Stimulated activated naive B cell treated with anti-CD40 and anti-IgM and Interleukin-4, amounts not matched to agents 10 μg/mL and 1 μg/mL and 100 μg/mL, for 72 hours (primary cell): ENCODE data around the gene TRAK2.
"Not testable (repeated sequence)": the region's sequence is repeated elsewhere in the genome, so short reads cannot be mapped to it uniquely, and the experiment has no call there.

Source experiments
- ATAC-seq, 2 donors: fragments of 150-1000 bp; cut with Tn5 transposase; replicated peaks; 2 replicates each; pipeline ENCODE4 v1.10.0; 2021; ENCODE audit warnings: moderate library complexity in 1 of 2
- DNase-seq: peaks from one replicate; pipeline ENCODE4 v3.0.0; 2021
- H3K27ac Mint-ChIP-seq: one replicate; pipeline ENCODE4 v1.8.0; 2022; ENCODE audit warnings: mild to moderate bottlenecking, mixed read lengths
- H3K27me3 Mint-ChIP-seq, 2 donors: one replicate each; pipeline ENCODE4 v1.8.0; 2022; ENCODE audit warnings: mixed read lengths in 2 of 2
- H3K36me3 Mint-ChIP-seq, 2 donors: one replicate each; pipeline ENCODE4 v1.8.0; 2022; ENCODE audit warnings: mixed read lengths in 2 of 2, mild to moderate bottlenecking in 1 of 2
- H3K4me1 Mint-ChIP-seq, 2 donors: one replicate each; pipeline ENCODE4 v1.8.0; 2022; ENCODE audit warnings: mixed read lengths in 2 of 2, mild to moderate bottlenecking in 1 of 2
- H3K4me3 Mint-ChIP-seq, 2 donors: one replicate each; pipeline ENCODE4 v1.8.0; 2022; ENCODE audit warnings: mild to moderate bottlenecking in 2 of 2, mixed read lengths in 2 of 2, moderate library complexity in 1 of 2
- H3K9me3 Mint-ChIP-seq, 2 donors: one replicate each; pipeline ENCODE4 v1.8.0; 2022; ENCODE audit warnings: mixed read lengths in 2 of 2, mild to moderate bottlenecking in 1 of 2

TRAK2 gene

GRCh38 chr2:201451292-201452057 lies at the start of gene TRAK2, which contains the start of gene STRADB:
TRAK2 (minus strand) TSS chr2:201451458; CDS start chr2:201420507, 30,951 bp downstream.
STRADB (plus strand) TSS chr2:201451740; CDS start chr2:201454841, 3,101 bp downstream.
- H3K27me3 Mint-ChIP-seq: no peaks in the 10 kb centered on the region
- peaks cover 4 to 14% of the 10 kb centered on the region in 2 donors for H3K36me3 Mint-ChIP-seq
- peak within 1 kb of the TSS; percentile 99 for H3K27ac Mint-ChIP-seq
- H3K4me1 Mint-ChIP-seq: peaks cover 17 to 38% of the 10 kb centered on the region in 2 donors
- no peaks in the 10 kb centered on the region for H3K9me3 Mint-ChIP-seq
- H3K4me3 Mint-ChIP-seq: peak within 1 kb of the TSS; percentile 97 to 100
- ATAC-seq (peak; percentile 91 to 93), DNase-seq (peak; percentile 96)

DNA sequence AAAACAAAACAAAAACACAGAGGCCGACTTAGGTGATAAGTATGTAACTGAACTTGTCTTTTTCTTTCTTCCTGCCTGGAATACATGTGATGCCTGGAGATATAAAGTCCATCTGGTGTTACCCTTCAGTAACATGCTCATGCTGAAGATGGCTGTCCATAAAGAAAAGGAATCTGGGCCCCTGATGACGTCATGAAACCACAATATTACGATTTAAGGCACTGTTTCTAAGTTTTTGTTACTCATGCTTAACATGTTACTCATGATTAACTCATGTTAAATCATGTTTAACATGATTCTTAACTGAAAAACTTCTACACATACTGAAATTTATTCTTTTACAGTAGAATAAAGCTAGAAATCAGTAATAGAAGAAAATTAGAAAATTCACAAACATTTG lies 49.3 kb upstream of the TRAK2 start:
- H3K36me3 Mint-ChIP-seq: peaks cover 16 to 27% of the 10 kb centered on the region in 2 donors
- DNase-seq (no peak), ATAC-seq (no peak)
- no peak overlapping the region for H3K27ac Mint-ChIP-seq
- peaks cover 0 to 5% of the 10 kb centered on the region in 2 donors for H3K27me3 Mint-ChIP-seq
- H3K4me3 Mint-ChIP-seq: no peak overlapping the region
- no peaks in the 10 kb centered on the region for H3K4me1 Mint-ChIP-seq
- peaks cover 10 to 15% of the 10 kb centered on the region in 2 donors for H3K9me3 Mint-ChIP-seq

DNA sequence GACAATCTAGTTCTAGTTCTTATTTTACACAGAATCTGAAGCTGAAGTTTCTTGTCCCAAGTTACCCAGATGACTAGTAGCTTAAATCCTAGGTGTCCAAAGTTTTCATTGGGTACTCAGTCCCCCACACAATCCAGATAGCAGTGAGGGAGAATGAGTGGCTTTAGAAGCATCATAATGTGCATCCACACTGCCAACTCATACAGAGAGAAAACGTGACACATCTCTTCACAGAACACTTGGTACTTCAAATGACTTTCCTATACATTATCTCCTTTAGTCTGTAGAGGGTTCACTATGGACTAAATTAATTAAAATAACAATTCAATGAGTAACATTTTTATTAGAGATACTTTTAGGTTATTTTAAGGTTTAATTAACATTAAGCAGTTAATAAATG lies 45.5 kb upstream of the TRAK2 start:
- Mint-ChIP-seq H3K27ac (no peak overlapping the region), H3K27me3 (peaks cover 0 to 5% of the 10 kb centered on the region in 2 donors), H3K4me3 (no peak overlapping the region), H3K9me3 (no peaks in the 10 kb centered on the region), H3K36me3 (peaks cover 2 to 8% of the 10 kb centered on the region in 2 donors), H3K4me1 (no peaks in the 10 kb centered on the region)
- no peak for ATAC-seq
- no peak for DNase-seq

DNA sequence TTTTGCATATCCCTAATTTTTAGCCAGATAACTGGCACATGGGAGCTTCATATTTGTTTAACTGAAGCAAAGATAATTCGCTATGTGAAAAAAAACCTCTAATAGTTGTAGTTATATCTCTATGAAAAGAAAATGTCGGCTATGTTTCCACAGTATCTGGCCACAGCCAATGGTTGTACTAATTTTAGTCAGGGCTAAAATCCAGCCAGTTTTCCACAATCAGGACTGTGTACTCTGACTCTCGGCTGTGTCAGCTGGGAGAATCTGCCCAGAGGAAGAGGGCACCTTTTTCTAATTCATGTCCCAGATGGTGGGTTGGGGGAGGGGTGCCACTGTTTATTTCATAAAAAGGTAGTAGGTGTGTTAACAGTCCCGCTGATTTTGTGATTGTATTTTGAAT lies 39.0 kb upstream of the TRAK2 start:
- no peaks in the 10 kb centered on the region for H3K27me3 Mint-ChIP-seq
- H3K9me3 Mint-ChIP-seq: no peaks in the 10 kb centered on the region
- DNase-seq (no peak), ATAC-seq (no peak)
- H3K4me1 Mint-ChIP-seq: no peaks in the 10 kb centered on the region
- no peaks in the 10 kb centered on the region for H3K36me3 Mint-ChIP-seq
- no peak overlapping the region for H3K4me3 Mint-ChIP-seq
- H3K27ac Mint-ChIP-seq: no peak overlapping the region

DNA sequence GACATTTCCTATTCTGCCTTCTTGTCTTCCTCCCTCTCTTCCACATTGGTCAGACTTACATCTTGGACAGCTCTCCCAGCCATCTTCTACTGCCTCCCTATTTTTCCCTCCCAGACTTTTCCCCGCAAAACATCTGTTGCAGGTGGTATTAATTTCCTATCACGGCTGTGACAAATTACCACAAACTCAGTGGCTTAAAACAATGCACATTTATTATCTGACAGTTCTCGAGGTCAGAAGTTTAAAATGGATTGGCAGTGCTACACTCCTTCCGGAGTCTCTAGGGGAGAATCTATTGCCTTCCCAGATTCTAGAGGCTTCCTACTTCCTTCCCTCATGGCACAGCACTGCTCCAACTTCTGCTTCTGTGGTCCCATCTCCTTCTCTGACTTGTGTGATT lies 33.5 kb upstream of the TRAK2 start:
- Mint-ChIP-seq H3K4me1 (no peaks in the 10 kb centered on the region), H3K9me3 (peaks cover 0 to 2% of the 10 kb centered on the region in 2 donors), H3K27ac (no peak overlapping the region), H3K36me3 (peaks cover 5 to 28% of the 10 kb centered on the region in 2 donors), H3K27me3 (no peaks in the 10 kb centered on the region), H3K4me3 (no peak overlapping the region)
- DNase-seq: no peak
- ATAC-seq: no peak

- peaks cover 7 to 28% of the 10 kb centered on the region in 2 donors for H3K36me3 Mint-ChIP-seq
- H3K4me1 Mint-ChIP-seq, H3K27me3 Mint-ChIP-seq, ATAC-seq, H3K27ac Mint-ChIP-seq, DNase-seq, H3K9me3 Mint-ChIP-seq, H3K4me3 Mint-ChIP-seq: not testable (repeated sequence)
These were observed 32.5 kb upstream of the TRAK2 start for GRCh38 chr2:201483758-201484157.

DNA sequence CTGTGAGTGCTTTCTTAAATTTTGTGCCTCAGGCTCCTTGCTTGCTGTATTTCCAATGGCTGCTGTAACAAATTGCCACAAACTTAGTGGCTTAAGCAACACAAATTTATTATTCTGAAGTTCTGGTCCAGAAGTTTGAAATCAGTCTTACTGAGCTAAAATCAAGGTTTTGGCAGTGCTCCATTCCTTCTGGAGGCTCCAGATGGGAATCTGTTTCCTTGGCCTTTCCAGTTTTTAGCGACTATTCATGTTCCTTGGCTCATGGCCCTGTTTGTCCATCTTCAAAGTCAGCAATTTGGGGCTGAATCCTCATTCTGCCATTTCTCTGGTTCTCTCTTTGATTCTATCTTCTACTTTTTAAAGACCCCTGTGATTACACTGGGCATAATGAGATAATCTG lies 32.1 kb upstream of the TRAK2 start:
- H3K4me3 Mint-ChIP-seq: no peak overlapping the region
- no peak for DNase-seq
- no peaks in the 10 kb centered on the region for H3K27me3 Mint-ChIP-seq
- H3K9me3 Mint-ChIP-seq: peaks cover 0 to 2% of the 10 kb centered on the region in 2 donors
- no peaks in the 10 kb centered on the region for H3K4me1 Mint-ChIP-seq
- H3K36me3 Mint-ChIP-seq: peaks cover 11 to 32% of the 10 kb centered on the region in 2 donors
- H3K27ac Mint-ChIP-seq: no peak overlapping the region
- ATAC-seq: no peak

- Mint-ChIP-seq H3K4me3 (no peak overlapping the region), H3K27me3 (no peaks in the 10 kb centered on the region), H3K4me1 (no peaks in the 10 kb centered on the region), H3K36me3 (peaks cover 14 to 34% of the 10 kb centered on the region in 2 donors), H3K9me3 (peaks cover 0 to 2% of the 10 kb centered on the region in 2 donors), H3K27ac (no peak overlapping the region)
- DNase-seq: no peak
- ATAC-seq: no peak
These were observed 31.3 kb upstream of the TRAK2 start for GRCh38 chr2:201482543-201482942.

DNA sequence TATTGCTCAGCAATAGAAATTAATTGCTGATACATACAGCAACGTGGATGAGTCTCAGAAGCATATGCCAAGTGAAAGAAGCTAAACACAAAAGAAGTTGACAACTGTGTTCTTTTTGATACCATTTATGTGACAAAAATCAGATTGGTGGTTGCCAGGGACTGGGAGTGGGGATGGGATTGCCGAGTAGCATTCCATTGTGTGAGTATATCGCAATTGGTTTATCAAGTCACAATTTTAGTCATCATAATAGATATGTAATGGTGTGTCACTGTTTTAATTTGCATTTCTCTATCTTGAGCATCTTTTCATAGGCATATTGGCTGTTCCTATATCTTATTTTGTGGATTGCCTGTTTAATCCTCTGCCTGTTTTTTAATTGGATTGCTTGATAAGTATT lies 21.2 kb upstream of the TRAK2 start:
- ATAC-seq (no peak), DNase-seq (no peak)
- no peaks in the 10 kb centered on the region for H3K27me3 Mint-ChIP-seq
- H3K36me3 Mint-ChIP-seq: peaks cover 32 to 56% of the 10 kb centered on the region in 2 donors
- no peak overlapping the region for H3K4me3 Mint-ChIP-seq
- H3K27ac Mint-ChIP-seq: peak overlapping the region; percentile 3
- no peaks in the 10 kb centered on the region for H3K9me3 Mint-ChIP-seq
- peaks cover 0 to 3% of the 10 kb centered on the region in 2 donors for H3K4me1 Mint-ChIP-seq

GRCh38 chr2:201471732-201472393 lies 20.6 kb upstream of the TRAK2 start:
- no peak for ATAC-seq
- Mint-ChIP-seq H3K4me1 (peaks cover 0 to 3% of the 10 kb centered on the region in 2 donors), H3K27me3 (no peaks in the 10 kb centered on the region), H3K9me3 (no peaks in the 10 kb centered on the region), H3K4me3 (no peak overlapping the region), H3K27ac (peak overlapping the region; percentile 16), H3K36me3 (peaks cover 32 to 57% of the 10 kb centered on the region in 2 donors)
- DNase-seq: no peak

GRCh38 chr2:201470821-201471731 lies 19.8 kb upstream of the TRAK2 start:
- H3K36me3 Mint-ChIP-seq: peaks cover 32 to 57% of the 10 kb centered on the region in 2 donors
- no peak for DNase-seq
- no peak for ATAC-seq
- H3K27me3 Mint-ChIP-seq: no peaks in the 10 kb centered on the region
- H3K9me3 Mint-ChIP-seq: no peaks in the 10 kb centered on the region
- H3K27ac Mint-ChIP-seq: no peak overlapping the region
- H3K4me1 Mint-ChIP-seq: peaks cover 0 to 3% of the 10 kb centered on the region in 2 donors
- H3K4me3 Mint-ChIP-seq: no peak overlapping the region

DNA sequence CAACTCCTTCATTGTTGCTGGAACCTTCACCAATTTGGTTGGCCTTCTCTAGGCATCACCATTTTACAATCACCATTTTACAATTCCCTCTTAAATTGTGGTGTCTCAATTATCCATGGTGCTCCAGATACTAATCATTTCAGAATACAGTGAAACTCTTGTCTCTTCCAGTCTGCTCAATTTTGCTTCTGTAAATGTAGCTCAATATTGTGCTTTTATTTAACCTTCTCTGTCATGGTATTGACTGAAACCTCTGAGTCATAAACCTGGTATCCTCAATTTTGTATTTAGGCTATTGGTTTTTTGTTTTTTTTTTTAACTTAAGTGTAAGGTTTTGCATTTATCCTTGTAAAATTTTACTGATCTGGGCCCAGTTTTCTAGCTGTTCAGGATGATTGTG lies 16.4 kb upstream of the TRAK2 start:
- Mint-ChIP-seq H3K27ac (no peak overlapping the region), H3K4me3 (no peak overlapping the region), H3K4me1 (peaks cover 7 to 8% of the 10 kb centered on the region in 2 donors), H3K27me3 (no peaks in the 10 kb centered on the region), H3K9me3 (no peaks in the 10 kb centered on the region), H3K36me3 (peaks cover 47 to 58% of the 10 kb centered on the region in 2 donors)
- no peak for ATAC-seq
- no peak for DNase-seq

- peaks cover 0 to 2% of the 10 kb centered on the region in 2 donors for H3K9me3 Mint-ChIP-seq
- H3K4me3 Mint-ChIP-seq: no peak overlapping the region
- H3K4me1 Mint-ChIP-seq: peaks cover 7 to 8% of the 10 kb centered on the region in 2 donors
- DNase-seq: no peak
- H3K27me3 Mint-ChIP-seq: no peaks in the 10 kb centered on the region
- H3K27ac Mint-ChIP-seq: no peak overlapping the region
- ATAC-seq: no peak
- peaks cover 53 to 62% of the 10 kb centered on the region in 2 donors for H3K36me3 Mint-ChIP-seq
These were observed 14.9 kb upstream of the TRAK2 start for GRCh38 chr2:201466050-201466675.
